Measurements from ENCODE around the gene CHAF1B.
"Not testable (repeated sequence)": the region's sequence is repeated elsewhere in the genome, so short reads cannot be mapped to it uniquely, and the experiment has no call there.

The CHAF1B gene

GRCh38 chr21:36385233-36386030 is at the start of gene CHAF1B:
Gene CHAF1B (plus strand): TSS chr21:36385392. CDS start chr21:36386137, 745 bp downstream.
- DNase-seq (ENCODE audit: low spot score): peak; percentile 86

GRCh38 chr21:36337099-36337509 is 48.1 kb upstream of the CHAF1B start:
- DNase-seq (ENCODE audit: low spot score): no peak

DNA sequence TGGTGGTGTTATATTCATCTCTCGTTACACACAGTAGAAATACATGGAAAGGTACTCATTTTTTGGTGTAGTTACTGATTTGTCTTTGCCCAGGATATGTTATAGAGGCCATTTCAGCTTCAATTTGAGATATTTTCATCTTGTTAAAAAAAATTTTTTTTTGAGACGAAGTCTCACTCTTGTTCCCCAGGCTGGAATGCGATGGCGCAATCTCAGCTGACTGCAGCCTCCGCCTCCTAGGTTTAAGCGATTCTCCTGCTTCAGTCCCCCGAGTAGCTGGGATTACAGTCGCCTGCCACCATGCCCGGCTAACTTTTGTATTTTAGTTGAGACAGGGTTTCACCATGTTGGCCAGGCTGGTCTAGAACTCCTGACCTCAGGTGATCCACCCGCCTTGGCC is 46.2 kb upstream of the CHAF1B start:
- no peak for DNase-seq (ENCODE audit: low spot score)

- DNase-seq (ENCODE audit: low spot score): not testable (repeated sequence)
Observed at GRCh38 chr21:36342581-36342980, 42.6 kb upstream of the CHAF1B start.

- DNase-seq (ENCODE audit: low spot score): no peak
Observed at GRCh38 chr21:36344931-36345330, 40.3 kb upstream of the CHAF1B start.

DNA sequence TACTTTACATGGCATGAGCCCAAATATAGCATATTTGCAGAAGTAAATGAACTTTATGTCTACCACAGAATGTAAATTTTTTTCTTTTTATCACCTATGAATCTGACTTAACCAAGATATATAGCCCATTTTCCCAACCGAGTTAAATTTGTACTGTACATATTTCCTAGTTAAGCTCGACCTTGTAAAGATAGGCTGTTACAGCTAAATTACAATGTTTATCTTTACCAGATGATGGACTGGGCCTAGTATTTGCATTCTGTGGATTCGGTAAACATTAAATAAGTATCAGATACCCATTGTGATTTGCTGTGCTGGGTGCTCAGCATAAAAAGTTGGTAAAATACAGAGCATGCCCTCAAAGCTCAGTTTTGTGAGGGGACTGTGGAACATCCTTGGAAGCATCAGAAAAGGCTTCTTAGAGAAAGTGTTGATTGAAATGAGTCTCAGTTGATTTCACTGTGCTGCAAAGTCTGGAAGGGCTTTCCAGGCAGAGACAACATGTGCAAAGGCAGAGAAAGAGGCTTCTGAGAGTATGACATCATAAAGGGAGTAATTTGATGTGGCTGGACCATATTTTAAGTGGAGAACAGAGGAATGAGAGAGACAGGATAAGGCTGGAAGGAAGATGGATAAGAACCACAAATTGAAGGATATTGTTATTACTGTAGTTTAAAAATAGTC is 37.8 kb upstream of the CHAF1B start:
- no peak for DNase-seq (ENCODE audit: low spot score)

DNA sequence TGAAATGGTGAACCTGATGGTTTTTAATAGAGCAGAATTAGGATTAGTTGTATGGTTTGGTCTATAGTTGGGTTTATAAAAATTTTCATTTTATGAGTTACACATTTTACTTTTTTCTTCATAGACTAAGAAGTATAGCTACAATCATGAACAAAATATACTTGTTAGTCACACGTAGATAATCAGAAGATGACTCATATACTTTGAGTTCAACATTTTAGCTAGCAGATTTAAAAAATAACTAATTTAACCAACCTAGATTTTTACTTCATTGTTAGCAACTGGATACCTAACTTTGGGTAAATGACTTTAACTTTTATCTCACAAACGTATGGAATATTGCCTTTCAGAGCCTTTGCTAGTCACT is 37.2 kb upstream of the CHAF1B start:
- DNase-seq (ENCODE audit: low spot score): no peak

GRCh38 chr21:36349315-36349714 is 35.9 kb upstream of the CHAF1B start:
- DNase-seq (ENCODE audit: low spot score): no peak

DNA sequence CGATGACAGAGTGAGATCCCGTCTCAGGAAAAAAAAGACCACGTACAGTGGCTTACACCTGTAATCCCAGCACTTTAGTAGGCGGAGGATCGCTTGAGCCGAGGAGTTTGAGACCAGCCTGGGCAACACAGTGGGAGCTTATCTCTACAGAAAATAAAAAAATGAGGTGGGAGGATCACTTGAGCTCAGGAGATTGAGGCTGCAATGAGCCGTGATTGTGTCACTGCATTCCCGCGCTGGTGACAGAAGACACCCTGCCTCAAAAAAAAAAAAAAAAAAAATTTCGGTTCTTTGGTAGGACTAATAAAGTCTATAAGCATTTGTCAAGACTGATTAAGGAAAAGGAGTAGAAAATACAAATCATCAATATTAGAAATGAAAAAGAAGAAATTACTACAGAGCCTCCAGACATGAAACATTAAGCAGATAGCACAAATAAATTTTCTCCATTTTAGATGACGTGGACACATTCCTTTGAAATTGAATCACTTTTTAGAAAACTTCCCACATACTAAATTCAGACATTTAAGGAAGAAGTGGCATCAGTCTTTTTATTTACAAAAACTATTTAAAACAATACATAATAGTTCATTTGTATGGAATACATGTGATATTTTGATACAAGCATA is 34.8 kb upstream of the CHAF1B start:
- DNase-seq (ENCODE audit: low spot score): no peak

DNA sequence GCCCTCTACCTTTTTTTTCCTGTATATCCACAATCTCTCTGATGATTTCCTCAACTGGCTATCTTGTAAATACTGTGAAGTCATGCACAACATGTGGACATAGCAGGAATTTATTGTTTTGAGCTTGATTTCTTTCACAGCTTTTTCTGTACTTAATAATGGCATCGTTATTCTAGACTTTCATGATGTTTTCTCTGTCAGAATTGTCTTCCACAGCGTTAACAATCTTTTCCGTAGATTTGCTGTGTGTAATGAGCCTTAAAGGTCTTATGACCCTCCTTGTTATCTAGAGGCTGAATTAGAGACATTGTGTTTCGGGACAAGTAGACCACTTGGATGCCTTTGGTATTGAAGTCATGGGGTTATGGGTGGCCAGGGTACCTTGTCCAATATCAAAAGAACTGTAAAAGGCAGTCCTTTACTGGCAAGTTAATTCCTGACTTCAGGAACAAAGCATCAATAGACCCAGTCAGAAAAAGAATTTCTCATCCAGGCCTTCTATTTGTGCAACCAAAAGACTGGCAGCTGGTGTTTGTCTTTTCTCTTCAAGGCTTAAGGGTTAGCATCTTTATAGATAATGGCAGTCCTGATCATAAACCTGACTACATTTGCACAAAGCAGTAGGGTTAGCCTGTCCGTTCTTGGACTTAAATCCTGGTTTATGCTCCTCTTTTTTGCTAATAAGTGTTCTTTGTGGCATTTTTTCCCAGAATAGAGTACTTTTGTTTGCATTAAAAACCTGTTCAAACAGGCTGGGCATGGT is 30.1 kb upstream of the CHAF1B start:
- DNase-seq (ENCODE audit: low spot score): no peak

DNA sequence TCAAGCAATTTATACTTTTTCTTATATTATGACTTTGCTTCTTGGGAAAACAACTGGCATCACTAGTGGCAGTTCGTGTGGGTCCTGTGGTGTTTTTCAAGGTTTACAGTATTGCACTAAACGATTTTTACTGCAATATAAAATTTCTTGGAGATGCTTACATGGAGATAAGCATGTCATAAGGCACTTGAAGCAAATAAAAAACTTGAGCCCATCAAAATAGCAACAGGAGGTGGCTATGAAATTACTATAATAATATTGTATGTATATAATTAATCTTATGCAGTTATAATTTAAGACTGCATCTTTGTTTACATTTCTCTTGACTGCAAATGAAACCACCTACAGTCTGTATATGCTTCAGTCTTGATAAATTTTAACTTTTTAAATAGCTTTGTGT is 29.3 kb upstream of the CHAF1B start:
- DNase-seq (ENCODE audit: low spot score): no peak

DNA sequence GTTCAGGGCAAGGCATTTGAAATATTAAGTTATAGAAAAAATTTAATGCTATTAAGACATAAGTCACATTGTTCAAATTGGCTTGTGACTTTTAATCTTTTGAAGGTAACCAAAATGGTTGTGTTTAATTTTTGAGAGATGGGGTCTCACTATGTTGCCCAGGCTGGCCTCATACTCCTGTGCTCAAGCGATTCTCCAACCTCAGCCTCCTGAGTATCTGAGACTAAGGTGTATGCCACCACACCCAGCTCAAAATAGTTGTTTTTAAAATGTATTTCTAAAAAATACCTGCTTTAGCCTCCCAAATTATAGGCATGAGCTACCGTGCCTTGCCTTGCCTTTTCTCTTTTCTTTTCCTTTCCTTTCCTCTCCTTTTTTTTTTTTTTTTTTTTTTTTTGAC is 26.0 kb upstream of the CHAF1B start:
- no peak for DNase-seq (ENCODE audit: low spot score)

- peak; percentile 48 for DNase-seq (ENCODE audit: low spot score)
Observed at GRCh38 chr21:36369064-36369685, 16.0 kb upstream of the CHAF1B start.

DNA sequence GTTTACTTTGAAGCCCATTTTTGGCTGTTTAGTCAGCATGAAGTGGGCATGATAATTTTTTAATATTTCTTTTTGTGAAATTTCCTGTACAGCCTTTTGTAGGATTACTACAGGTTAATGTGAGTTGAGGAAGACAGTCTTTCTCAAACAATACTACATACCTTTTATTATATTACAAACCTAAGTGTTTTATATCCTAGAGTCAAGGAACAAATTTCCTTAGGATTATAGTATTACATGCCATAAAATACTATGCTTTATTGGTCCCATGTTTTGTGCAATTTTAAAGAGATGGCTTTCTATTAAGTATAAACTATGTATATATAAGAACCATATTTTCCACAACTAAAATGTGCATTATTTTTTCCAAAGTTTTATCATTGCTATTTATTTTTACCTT is 9.2 kb upstream of the CHAF1B start:
- no peak for DNase-seq (ENCODE audit: low spot score)

DNA sequence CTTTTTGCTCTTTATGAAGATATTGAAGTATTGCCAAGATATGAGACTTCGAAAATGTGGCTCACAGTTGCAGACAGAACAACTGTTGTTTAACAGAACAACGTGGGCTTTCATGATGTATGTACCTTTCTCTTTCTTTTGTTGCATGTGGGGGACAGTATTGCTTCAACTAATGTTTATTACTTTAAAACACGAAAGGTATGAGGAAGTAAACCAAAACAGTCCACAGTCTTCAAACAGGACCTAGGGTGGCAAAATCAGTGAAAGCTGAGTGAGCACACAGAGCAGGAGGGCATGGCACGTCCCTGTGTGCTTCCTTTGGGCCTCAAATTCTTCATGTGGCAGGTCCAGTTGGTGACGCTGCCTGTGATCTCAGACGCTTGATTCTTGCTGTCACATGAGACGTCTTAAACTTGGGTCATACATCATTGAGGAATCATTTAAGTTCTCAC is 7.8 kb upstream of the CHAF1B start:
- no peak for DNase-seq (ENCODE audit: low spot score)

- DNase-seq (ENCODE audit: low spot score): no peak
Observed at GRCh38 chr21:36379251-36379650, 5.9 kb upstream of the CHAF1B start.

GRCh38 chr21:36381841-36382589 is 3.2 kb upstream of the CHAF1B start:
- no peak for DNase-seq (ENCODE audit: low spot score)

DNA sequence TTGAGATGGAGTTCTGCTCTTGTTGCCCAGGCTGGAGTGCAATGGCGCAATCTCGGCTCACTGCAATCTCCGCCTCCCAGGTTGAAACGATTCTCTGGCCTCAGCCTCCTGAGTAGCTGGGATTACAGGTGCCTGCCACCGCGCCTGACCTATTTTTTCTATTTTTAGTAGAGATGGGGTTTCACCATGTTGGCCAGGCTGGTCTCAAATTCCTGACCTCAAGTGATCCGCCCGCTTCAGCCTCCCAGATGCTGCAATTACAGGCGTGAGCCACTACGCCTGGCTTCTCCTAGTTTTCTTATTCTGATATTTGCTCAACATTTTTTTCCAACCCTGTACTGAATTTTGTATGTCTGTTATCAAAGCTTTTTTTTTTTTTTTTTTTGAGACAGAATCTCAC is 2.5 kb upstream of the CHAF1B start:
- DNase-seq (ENCODE audit: low spot score): not testable (repeated sequence)

- DNase-seq (ENCODE audit: low spot score): no peak
Observed at GRCh38 chr21:36384885-36385232, 333 bp upstream of the CHAF1B start.

- no peak for DNase-seq (ENCODE audit: low spot score)
Observed at GRCh38 chr21:36386031-36386642, 945 bp downstream of the CHAF1B start.

DNA sequence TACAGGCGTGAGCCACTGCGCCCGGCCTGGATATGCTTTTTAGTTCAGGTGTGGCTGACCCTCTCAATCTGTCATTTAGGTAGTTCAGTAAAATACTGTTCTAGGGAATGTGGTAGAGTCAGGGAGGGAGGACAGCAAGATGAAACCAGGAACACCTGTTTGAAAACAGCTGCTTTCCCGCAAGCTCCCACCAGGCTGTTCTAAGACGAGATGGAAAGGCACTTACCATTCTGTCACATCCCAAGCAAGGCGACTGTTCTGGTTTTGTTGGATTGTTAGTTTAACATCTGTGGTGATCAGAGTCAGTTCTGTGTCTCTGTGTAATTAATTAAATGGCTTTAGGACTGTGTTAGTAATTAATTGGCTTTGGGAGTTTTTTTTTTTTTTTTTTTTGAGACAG is 2.9 kb downstream of the CHAF1B start:
- DNase-seq (ENCODE audit: low spot score): no peak
